Measurements from ENCODE around the gene MT1X. TPM values are rescaled to one million over a fixed set of nuclear protein-coding genes. Genes with fewer than 3 reads are reported as not detected.
A peak's percentile ranks its signal among the peaks of the same experiment; 100 is the strongest.

Gene MT1X
- total and polyA plus RNA-seq, 8 donors, result 14.5 to 126 (median 16.7) TPM

DNA sequence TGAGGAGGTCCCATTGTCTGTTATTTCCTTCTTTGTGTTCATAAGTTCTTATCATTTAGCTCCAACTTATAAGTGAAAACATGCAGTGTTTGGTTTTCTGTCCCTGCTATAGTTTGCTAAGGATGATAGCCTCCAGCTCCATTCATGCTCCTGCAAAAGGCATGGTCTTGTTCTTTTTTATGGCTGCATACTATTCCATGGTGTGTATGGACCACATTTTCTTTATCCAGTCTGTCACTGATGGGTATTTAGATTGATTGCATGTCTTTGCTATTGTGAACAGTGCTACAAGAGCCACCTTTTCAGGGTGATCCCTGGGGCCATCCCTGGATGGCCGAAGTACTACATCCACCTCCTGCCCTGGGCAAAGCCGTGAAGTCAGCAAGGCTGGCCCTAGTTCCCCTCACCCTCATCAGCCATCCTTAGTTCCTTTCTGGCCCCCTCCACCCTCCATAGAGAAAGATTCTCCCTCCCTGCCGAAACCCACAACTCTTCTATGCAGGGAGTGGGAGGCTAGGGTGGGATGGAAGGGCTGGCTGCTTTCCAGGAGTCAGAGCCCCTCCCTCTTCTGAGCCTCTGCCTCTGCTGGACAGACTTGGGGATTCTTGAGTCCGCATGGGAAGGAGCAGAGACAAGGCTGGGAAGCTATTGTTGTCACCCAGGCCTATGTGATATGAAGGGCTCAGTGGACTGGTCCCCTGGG lies 8.3 kb downstream of the MT1X start:
- H3K9me3 ChIP-seq, result peaks cover 0 to 8% of the 10 kb centered on the region in 2 donors
- no peak for DNase-seq
- no peak for ATAC-seq
- H3K4me1 ChIP-seq, result no peaks in the 10 kb centered on the region
- H3K4me3 ChIP-seq, result no peak overlapping the region
- no peak for TF ChIP-seq CTCF (IDR thresholded peaks at IDR 0.05)
- H3K36me3 ChIP-seq, result no peaks in the 10 kb centered on the region
- intact Hi-C loops (cut with DNase I), result loop anchor here in 1 of 2 donors (10.0 kb wide), 1 partner anchor 116 kb away; no protein-coding TSS in a partner anchor
- no peak overlapping the region for H3K27ac ChIP-seq
- no peaks in the 10 kb centered on the region for H3K27me3 ChIP-seq

DNA sequence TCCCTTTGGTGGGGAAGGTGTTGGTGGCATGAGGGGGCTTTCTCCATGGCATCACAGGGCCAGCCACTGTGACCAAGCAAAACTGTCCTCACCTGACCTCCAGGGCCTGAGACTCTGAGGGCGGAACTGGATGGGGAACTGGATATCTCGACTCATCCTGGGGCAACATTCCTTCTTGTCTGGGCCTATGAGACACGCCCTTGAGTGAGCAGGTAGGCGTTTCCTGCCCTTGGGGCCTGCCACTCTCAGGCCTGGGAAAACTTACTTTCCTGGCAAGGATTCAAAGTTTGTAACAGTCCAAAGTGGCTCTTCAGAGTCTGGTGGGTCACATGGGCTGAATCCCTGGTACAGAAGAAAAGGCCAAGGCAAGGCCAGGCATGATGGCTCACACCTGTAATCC lies 9.6 kb downstream of the MT1X start:
- peak; percentile 97 for ATAC-seq
- Histone ChIP-seq H3K4me1 (no peaks in the 10 kb centered on the region), H3K36me3 (no peaks in the 10 kb centered on the region), H3K4me3 (no peak overlapping the region), H3K27ac (no peak overlapping the region), H3K27me3 (no peaks in the 10 kb centered on the region), H3K9me3 (peaks cover 0 to 3% of the 10 kb centered on the region in 2 donors)
- TF ChIP-seq CTCF (IDR thresholded peaks at IDR 0.05), result no peak
- DNase-seq, result peak in 3 of 4 donors; percentile 39 to 80 (median 70)
- intact Hi-C loops (cut with DNase I), result loop anchor here in 1 of 2 donors (10.0 kb wide), 1 partner anchor 117 kb away; no protein-coding TSS in a partner anchor

- DNase-seq, result no peak
- ATAC-seq, result no peak
- Histone ChIP-seq H3K4me3 (no peak overlapping the region), H3K9me3 (no peaks in the 10 kb centered on the region), H3K4me1 (no peaks in the 10 kb centered on the region), H3K36me3 (no peaks in the 10 kb centered on the region), H3K27ac (no peak overlapping the region), H3K27me3 (no peaks in the 10 kb centered on the region)
- intact Hi-C loops (cut with DNase I), result loop anchor here in 1 of 2 donors (10.0 kb wide), 1 partner anchor 120 kb away; no protein-coding TSS in a partner anchor
- TF ChIP-seq CTCF (IDR thresholded peaks at IDR 0.05), result no peak
These were observed 13.0 kb downstream of the MT1X start for GRCh38 chr16:56695246-56695645.

DNA sequence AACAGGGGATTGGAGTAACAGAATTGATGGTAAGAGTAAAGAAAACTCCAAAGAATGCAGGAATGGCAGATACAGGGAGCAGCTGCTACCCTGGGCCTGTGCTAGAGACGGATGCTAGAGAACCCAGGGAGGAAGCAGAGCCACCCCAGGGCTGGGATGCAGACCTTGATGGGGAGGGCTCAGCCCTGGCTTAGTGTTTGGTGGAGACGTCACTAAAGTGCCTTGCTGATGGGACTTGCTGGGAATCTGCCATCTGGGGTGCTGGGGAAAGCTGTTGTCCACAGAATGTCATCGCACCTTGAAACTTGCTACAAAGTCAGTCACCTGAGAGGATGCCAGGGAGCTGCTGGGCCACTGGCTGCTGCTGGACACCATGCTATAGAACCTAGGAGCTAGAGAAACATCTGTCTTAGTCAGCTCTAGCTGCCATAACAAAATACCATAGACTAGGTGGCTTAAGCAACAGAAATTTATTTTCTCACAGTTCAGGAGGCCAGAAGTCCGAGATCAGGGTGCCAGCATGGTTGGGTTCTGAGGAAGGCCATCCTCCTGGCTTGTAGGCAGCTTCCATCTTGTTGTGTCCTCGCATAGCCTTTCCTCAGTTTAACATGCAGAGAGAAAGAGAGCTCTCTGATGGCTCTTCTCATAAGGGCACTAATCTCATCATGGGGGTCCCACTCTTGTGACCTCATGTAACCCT lies 15.3 kb downstream of the MT1X start:
- Histone ChIP-seq H3K9me3 (no peaks in the 10 kb centered on the region), H3K27me3 (no peaks in the 10 kb centered on the region), H3K4me1 (peaks cover 0 to 4% of the 10 kb centered on the region in 2 donors), H3K36me3 (no peaks in the 10 kb centered on the region), H3K27ac (no peak overlapping the region), H3K4me3 (no peak overlapping the region)
- intact Hi-C loops (cut with DNase I), result loop anchor here in 1 of 2 donors (10.0 kb wide), 1 partner anchor 123 kb away; no protein-coding TSS in a partner anchor
- no peak for DNase-seq
- no peak for TF ChIP-seq CTCF (IDR thresholded peaks at IDR 0.05)
- ATAC-seq, result no peak

DNA sequence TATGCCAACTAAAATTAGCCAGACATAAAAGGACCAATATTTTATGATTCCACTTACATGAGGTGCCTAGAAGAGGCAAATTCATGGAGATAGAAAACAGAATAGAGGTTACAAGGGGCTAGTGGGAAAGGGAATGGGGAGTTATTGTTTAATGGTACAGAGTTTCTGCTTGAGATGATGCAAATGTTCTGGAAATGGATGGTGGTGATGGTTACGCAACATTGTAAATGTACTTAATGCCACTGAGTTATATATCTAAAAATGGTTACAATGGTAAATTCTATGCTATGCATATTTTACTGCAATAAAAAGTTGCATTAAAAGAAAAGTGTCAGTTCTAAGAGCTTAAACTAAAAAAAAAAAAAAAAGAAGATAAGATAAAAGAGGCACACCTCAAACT lies 17.9 kb downstream of the MT1X start:
- H3K27ac ChIP-seq, result no peak overlapping the region
- DNase-seq (no peak), ATAC-seq (no peak)
- intact Hi-C loops (cut with DNase I), result loop anchor here in 1 of 2 donors (10.0 kb wide), 1 partner anchor 185 kb away; no protein-coding TSS in a partner anchor
- H3K27me3 ChIP-seq, result no peaks in the 10 kb centered on the region
- no peaks in the 10 kb centered on the region for H3K9me3 ChIP-seq
- peaks cover 0 to 4% of the 10 kb centered on the region in 2 donors for H3K4me1 ChIP-seq
- no peak overlapping the region for H3K4me3 ChIP-seq
- TF ChIP-seq CTCF (IDR thresholded peaks at IDR 0.05), result no peak
- no peaks in the 10 kb centered on the region for H3K36me3 ChIP-seq

All from left lung (tissue), 10 donors.